Activated CD4-positive, alpha-beta T cell treated with anti-CD3 and anti-CD28 coated beads for 24 hours (primary cell): ENCODE data around the gene HELLS.
"Not testable (repeated sequence)": the region's sequence is repeated elsewhere in the genome, so short reads cannot be mapped to it uniquely, and the experiment has no call there.

Experiments
- DNase-seq, 2 donors: peaks; one replicate each; pipeline ENCODE4 v3.0.0-alpha.2; 2020; ENCODE audit warnings: low read depth in 2 of 2

Gene HELLS

DNA sequence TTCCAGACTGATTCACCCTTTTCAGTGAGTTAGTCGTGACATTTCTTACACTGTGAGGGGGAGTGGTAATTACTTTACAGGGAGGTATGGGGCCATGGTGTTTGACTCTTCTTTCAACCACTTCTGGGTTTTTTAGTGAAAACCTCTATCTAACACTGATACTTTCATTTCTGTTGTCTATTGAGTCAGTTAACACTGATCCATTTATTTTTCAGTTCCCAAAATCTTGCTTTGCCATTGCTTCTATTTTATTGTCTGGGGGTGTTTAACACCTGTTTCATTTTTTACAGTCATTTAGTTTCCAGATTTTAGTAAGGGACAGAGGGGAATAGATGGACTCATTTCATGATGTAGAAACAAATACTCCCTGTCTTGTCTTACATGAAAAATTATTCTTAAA lies 61.5 kb downstream of the HELLS start:
- no peak for DNase-seq

DNA sequence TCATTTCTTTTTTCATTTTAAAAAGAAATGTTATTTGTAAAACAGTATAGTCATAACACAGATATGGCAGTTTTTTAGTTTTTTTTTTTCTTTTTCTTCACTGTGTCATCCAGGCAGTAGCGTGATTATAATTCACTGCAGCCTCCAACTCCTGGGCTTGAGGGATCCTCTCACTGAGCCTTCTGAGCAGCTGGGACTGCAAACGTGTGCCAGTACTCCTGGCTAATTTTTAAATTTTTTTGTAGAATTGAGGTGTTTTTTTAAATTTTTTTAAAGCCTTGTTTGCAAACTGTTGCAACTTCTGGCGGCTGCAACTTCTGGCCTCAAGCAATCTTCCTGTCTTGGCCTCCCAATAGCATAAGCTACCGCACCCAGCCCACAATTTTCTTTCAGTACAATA lies 63.0 kb downstream of the HELLS start:
- DNase-seq = no peak

DNA sequence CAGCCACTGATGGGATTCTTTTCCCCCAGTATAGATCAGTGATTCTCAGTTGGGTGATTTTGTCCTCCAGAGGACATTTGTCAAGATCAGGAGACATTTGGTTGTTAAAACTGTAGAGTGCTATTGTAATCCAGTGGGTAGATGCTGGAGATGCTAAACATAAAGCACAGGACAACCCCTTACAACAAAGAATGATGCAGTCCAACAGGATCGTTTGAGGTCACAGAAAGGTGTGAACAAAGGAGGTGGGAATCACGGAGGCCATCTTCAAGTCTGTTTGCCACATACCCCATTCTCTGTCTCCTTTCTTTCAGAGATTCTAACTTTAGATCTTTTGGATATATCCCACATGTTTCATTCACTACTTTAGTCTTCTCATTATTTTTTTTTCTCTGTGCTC lies 69.0 kb downstream of the HELLS start:
- DNase-seq = no peak

DNA sequence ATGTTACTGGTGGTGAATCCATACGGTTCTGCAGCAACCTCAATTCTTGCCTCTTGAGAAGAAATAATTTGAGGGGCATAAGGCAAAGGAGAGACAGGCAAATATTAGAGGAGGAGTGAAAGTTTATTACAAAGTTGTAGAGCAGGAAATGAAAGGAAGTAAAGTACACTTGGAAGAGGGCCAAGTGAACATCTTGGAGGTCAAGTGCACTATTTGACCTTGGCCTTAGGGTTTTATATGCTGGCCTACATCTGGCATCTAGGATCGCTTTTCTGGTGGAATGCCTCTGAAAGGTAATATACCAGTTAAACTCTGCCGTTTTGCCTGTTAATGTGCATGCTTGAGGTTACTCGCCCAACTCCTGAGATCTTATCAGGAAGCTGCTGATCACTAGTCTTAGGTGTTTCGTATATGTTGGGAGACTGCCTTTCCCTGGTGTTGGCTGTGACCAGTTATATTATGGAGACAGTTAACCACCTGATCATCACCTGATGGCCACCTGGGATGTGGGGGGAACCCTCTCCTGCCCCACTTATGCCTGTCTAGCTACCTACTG lies 71.9 kb downstream of the HELLS start:
- DNase-seq = no peak

DNA sequence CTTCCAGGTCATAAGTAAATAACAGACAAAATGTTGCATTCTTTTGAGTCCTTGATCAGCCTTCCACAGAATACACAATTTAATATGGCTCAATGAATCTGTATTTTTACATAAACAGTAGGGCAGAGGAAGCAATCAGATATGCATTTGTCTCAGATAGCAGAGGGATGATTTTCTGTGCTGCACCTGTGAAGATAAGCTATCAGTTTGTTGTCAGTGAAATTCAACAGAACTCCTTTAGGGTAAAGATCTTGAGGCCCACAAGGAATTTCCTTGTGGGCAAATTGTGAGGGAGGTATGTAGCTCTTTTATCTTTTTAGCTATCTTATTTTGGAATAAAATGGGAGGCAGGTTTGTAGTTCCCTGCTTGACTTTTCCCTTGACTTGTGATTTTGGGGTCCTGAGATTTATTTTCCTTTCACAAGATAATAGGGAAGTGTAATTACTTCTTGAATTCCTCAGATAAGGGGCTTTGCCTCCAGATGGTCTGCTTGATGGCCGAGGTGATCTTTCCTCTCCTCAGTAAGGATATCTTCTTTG lies 77.1 kb downstream of the HELLS start:
- DNase-seq = no peak

DNA sequence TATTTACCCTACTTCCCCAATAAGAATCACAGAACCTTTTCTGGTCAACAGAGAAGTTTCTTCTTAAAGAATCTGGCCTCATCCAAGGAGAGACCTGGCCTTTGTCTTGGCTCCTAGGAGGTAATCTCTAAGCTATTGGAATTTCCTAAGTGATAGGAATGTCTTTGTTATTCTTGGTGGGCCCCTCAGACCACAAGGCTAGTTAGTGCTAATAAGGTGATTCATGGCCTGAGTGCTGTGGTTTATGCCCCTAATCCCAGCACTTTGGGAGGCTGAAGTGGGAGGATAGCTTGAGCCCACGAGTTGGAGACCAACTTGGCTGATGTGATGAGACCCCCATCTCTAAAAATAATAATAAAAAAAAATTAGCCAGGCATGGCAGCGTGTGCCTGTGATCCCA lies 78.0 kb downstream of the HELLS start:
- no peak for DNase-seq

DNA sequence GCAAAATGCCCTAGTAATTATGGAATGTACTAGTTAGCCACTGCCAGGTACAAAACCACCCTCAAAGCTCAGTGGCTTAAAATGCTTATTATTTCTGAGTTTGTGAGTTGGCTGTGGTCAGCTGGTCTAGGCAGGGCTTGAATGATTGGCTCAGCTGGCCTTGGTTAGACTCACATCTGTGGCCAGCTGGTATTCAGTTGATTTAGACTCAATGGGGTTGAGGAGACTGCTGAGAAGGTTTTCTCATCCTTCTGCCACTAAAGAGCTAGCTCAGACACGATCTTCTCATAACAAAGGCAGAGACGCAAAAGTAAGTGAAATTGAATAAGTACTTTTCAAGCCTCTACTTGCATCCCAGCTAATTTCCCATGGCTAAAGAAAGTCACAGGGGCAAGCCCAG lies 80.9 kb downstream of the HELLS start:
- no peak for DNase-seq

DNA sequence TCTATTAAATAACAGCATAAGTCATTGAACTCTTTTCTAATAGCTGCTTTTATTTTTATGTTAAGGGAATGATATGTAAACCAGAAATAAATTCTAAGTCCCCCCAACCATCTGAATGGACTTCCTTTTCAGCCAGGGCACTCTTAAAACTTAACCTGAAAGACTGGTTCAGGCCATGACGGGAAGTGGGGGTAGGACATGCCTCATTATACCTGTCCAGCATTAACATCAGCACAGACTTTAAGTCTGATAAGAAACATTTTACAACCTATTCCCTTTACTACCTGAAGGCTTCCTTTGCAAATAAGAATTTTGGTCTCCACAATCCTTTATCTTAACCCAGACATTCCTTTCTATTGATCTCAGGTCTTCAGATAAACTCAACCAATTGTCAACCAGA lies 81.9 kb downstream of the HELLS start:
- no peak for DNase-seq

DNA sequence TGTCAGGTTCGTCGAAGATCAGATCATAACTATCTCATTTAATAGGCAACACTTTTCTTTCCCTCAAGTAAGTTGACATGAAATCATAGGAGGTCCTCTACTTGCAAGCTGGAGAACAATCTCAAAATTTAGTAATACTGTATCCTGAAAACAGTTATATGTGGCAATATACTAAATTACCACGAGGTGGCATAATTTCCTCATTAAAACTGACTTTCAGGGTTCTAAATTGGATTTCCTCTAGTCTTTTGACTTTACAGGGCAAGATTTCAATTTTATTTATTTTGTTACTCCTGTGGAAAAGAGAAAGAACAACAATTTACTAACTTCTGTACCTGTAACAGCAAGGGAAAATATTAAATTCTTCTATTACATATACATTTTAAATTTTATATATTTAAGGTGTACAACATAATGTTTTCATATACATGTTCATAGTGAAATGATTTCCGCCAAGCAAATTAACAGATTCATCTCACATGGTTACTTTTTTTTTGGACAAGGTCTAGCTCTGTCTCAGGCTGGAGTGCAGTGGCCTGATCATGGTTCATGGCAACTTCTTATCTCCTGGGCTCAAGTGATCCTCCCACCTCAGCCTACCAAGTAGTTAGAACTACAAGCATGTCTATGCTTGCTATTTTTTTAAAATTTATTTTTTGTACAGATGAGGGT lies 84.6 kb downstream of the HELLS start:
- no peak for DNase-seq

DNA sequence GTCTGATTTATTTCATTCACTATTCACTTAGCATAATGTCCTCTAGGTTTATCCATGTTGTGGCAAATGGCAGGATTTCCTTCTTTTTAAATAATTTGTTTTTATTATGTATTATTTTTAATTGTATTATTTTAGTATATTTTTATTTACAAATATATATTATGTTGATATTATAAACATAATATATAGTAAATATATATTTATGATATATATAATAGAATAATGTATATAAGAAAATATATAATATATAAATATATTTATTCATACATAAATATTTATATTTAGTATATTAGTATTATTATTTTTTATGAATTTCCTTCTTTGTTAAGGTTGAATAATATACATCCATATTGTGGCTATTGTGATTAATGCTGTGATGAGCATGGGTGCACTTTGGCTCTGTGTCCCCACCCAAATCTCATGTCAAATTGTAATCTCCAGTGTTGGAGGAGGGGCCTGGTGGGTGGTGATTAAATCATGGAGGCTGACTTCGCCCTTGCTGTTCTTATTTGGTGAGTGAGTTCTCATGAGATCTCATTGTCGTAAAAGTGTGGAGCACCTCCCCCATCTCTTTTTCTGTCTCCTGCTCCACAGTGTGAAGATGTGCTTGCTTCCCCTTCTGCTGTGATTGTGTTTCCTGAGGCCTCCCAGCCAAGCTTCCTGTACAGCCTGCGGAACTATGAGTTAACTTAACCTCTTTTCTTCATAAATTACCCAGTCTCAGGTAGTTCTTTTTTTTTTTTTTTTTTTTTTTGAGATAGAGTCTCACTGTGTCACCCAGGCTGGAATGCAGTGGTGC lies 85.7 kb downstream of the HELLS start:
- DNase-seq = no peak

DNA sequence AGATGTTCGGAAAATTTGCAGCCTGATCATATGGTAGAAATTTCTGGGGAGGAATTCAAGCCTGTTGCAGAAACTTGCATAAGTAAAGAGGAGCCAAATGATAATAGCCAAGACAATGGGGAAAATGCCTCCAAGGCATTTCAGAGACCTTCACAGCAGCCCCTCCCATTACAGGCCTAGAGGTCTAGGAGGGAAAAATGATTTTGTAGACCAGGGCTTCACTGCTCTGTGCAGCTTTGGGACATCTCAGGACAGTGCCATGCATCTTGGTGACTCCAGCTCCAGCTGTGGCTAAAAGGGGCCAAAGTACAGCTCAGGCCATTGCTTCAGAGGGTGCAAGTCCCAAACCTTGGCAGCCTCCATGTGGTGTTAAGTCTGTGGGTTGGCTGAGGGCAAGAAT lies 87.4 kb downstream of the HELLS start:
- no peak for DNase-seq

DNA sequence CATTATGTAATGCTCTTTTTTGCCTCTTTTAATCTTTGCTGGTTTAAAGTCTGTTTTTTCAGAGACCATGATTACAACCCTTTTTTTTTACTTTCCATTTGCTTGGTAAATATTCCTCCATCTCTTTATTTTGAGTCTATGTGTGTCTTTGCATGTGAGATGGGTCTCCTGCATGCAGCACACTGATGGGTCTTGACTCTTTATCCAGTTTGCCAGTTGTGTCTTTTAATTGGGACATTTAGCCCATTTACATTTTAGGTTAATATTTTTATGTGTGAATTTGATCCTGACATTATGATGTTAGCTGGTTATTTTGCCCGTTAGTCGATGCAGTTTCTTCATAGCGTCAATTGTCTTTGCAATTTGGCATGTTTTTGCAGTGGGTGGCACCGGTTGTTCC lies 92.5 kb downstream of the HELLS start:
- DNase-seq = not testable (repeated sequence)

DNA sequence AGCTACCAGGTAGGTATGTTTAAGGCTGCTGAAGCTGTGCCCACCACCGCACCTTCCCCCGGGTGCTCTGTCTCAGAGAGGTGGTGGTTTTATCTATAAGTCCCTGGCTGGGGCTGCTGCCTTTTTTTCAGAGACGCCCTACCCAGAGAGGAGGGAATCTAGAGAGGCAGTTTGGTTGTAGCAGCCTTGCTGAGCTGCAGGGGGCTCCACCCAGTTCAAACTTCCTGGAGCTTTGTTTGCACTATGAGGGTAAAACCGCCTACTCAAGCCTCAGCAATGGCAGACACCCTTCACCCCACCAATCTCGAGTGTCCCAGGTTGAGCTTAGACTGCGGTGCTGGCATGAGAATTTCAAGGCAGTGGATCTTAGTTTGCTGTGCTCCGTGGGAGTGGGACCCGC lies 94.3 kb downstream of the HELLS start:
- DNase-seq = no peak

GRCh38 chr10:94640562-94640961 lies 95.0 kb downstream of the HELLS start:
- DNase-seq = no peak

DNA sequence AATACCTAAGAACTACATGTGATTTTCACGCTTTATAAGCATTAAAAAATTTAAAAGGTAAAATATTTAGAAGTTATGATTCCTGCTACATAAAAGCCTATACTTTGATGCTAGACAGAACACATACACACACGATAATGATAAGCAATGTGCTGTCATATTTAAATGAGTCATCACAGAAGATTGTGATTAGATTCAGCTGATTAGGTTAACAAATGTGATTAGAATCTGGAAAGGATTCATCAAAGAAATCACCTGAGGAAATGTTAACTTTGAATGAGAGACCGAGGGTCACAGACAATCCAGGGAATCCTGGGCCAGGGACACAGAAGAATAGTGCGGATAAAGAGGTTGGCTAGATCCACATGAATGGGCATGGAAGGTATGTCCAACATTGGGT lies 95.9 kb downstream of the HELLS start:
- DNase-seq = no peak

DNA sequence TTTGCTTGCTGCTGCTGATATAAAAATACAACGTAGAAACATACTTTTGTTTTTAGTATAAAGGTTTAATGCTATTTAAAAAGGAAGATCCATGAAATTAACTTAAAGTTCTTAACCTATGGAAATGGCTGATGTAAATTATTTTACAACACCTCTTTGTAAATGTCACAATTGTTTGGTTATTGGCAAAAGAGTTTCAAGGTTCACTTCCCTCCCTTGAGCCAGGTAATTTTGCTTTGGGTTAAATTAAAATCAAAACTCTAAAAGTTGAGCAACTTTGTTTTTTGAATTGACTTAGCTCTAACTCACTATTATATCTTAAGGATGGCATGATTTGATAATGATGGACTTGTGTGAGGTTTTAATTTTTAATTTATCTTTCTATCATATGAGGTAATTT lies 98.8 kb downstream of the HELLS start:
- no peak for DNase-seq

GRCh38 chr10:94645285-94645684 lies 99.7 kb downstream of the HELLS start:
- no peak for DNase-seq
